Neural crest cell (in vitro differentiated cells): ENCODE measurements around the gene IKBKG. TPM values are rescaled to one million over a fixed set of nuclear protein-coding genes. Genes with fewer than 3 reads are reported as not detected.

Source experiments
- DNase-seq: peaks from one replicate; pipeline ENCODE4 v3.0.0; 2021; ENCODE audit warnings: low read depth, mixed read lengths, low spot score
- H3K27ac Mint-ChIP-seq: one replicate; pipeline ENCODE4 v1.8.0; 2021; ENCODE audit warnings: mild to moderate bottlenecking, mixed read lengths; ENCODE audit not compliant: unreplicated experiment
- H3K27me3 Mint-ChIP-seq: 2 replicates; pipeline ENCODE4 v1.8.0; 2021; ENCODE audit warnings: low read depth, mild to moderate bottlenecking, mixed read lengths
- H3K36me3 Mint-ChIP-seq: 2 replicates; pipeline ENCODE4 v1.8.0; 2021; ENCODE audit warnings: low read depth, mild to moderate bottlenecking, mixed read lengths
- H3K4me1 Mint-ChIP-seq: 2 replicates; pipeline ENCODE4 v1.8.0; 2021; ENCODE audit warnings: mixed read lengths
- H3K4me3 Mint-ChIP-seq: one replicate; pipeline ENCODE4 v1.8.0; 2021; ENCODE audit warnings: mild to moderate bottlenecking, mixed read lengths
- H3K9me3 Mint-ChIP-seq: 2 replicates; pipeline ENCODE4 v1.8.0; 2021; ENCODE audit warnings: mixed read lengths
- CTCF ChIP-seq: fragments of 200-600 bp; sonication (generic); conservative IDR thresholded peaks from 2 replicates; pipeline ENCODE4 v1.5.0; 2021; ENCODE audit warnings: antibody characterized with exemption, mild to moderate bottlenecking
- total RNA-seq: library from RNA; stranded (reverse); gene quantifications from 2 replicates; pipeline ENCODE4 v1.2.1, GENCODE V29; 2021

IKBKG gene
- total RNA-seq, 1 donor from 2014 or later: 21.3 TPM

GRCh38 chrX:154506483-154507332 lies 40.7 kb upstream of the IKBKG start:
- Mint-ChIP-seq H3K9me3 (peaks cover 5% of the 10 kb centered on the region), H3K36me3 (peaks cover 14% of the 10 kb centered on the region), H3K27ac (no peak overlapping the region), H3K27me3 (no peaks in the 10 kb centered on the region), H3K4me3 (no peak overlapping the region), H3K4me1 (no peaks in the 10 kb centered on the region)
- TF ChIP-seq CTCF: no peak
- no peak for DNase-seq

GRCh38 chrX:154507673-154508383 lies 39.6 kb upstream of the IKBKG start:
- Mint-ChIP-seq H3K36me3 (peaks cover 14% of the 10 kb centered on the region), H3K27ac (no peak overlapping the region), H3K9me3 (peaks cover 5% of the 10 kb centered on the region), H3K27me3 (no peaks in the 10 kb centered on the region), H3K4me1 (no peaks in the 10 kb centered on the region), H3K4me3 (no peak overlapping the region)
- TF ChIP-seq CTCF: no peak
- DNase-seq: no peak

GRCh38 chrX:154508384-154508745 lies 39.1 kb upstream of the IKBKG start:
- Mint-ChIP-seq H3K9me3 (peaks cover 5% of the 10 kb centered on the region), H3K4me1 (no peaks in the 10 kb centered on the region), H3K4me3 (no peak overlapping the region), H3K36me3 (peaks cover 14% of the 10 kb centered on the region), H3K27ac (no peak overlapping the region), H3K27me3 (no peaks in the 10 kb centered on the region)
- no peak for DNase-seq
- TF ChIP-seq CTCF: no peak

- Mint-ChIP-seq H3K9me3 (peaks cover 5% of the 10 kb centered on the region), H3K27me3 (no peaks in the 10 kb centered on the region), H3K27ac (no peak overlapping the region), H3K4me3 (no peak overlapping the region), H3K4me1 (peaks cover 6% of the 10 kb centered on the region), H3K36me3 (peaks cover 19% of the 10 kb centered on the region)
- DNase-seq: no peak
- TF ChIP-seq CTCF: no peak
Observed at GRCh38 chrX:154509455-154509854, 38.0 kb upstream of the IKBKG start.

- no peak for DNase-seq
- H3K27ac Mint-ChIP-seq: no peak overlapping the region
- no peak overlapping the region for H3K4me3 Mint-ChIP-seq
- H3K36me3 Mint-ChIP-seq: peaks cover 19% of the 10 kb centered on the region
- H3K27me3 Mint-ChIP-seq: no peaks in the 10 kb centered on the region
- peaks cover 18% of the 10 kb centered on the region for H3K4me1 Mint-ChIP-seq
- no peak for TF ChIP-seq CTCF
- H3K9me3 Mint-ChIP-seq: peaks cover 5% of the 10 kb centered on the region
Observed at GRCh38 chrX:154511761-154512160, 35.7 kb upstream of the IKBKG start.
